ENCODE results near the gene CLIC4.

Gene CLIC4

GRCh38 chr1:24768873-24769605 lies 23.8 kb downstream of the CLIC4 start:
- H3K4me3 ChIP-seq (ENCODE audit: low read depth, low read length) = no peak overlapping the region
- TF ChIP-seq MYC (IDR thresholded peaks at IDR 0.05; ENCODE audit: low read depth, low read length) (no peak), CTCF (IDR thresholded peaks at IDR 0.05; ENCODE audit: low read depth, low read length) (no peak), MAX (IDR thresholded peaks at IDR 0.05; ENCODE audit: low read depth, low read length) (no peak), POLR2A (IDR thresholded peaks at IDR 0.05; ENCODE audit: extremely low read depth, insufficient read length) (no peak)
- DNase-seq (ENCODE audit: low read depth) = no peak

GRCh38 chr1:24769656-24770651 lies 24.7 kb downstream of the CLIC4 start:
- peak; percentile 52 for DNase-seq (ENCODE audit: low read depth)

GRCh38 chr1:24770881-24771280 lies 25.6 kb downstream of the CLIC4 start:
- no peak for DNase-seq (ENCODE audit: low read depth)
- no peak overlapping the region for H3K4me3 ChIP-seq (ENCODE audit: low read depth, low read length)
- TF ChIP-seq MYC (IDR thresholded peaks at IDR 0.05; ENCODE audit: low read depth, low read length) (no peak), POLR2A (IDR thresholded peaks at IDR 0.05; ENCODE audit: extremely low read depth, insufficient read length) (no peak), MAX (IDR thresholded peaks at IDR 0.05; ENCODE audit: low read depth, low read length) (no peak)

More at GRCh38 chr1:24769656-24770651, 24.7 kb downstream of the CLIC4 start:
- TF ChIP-seq MAX (IDR thresholded peaks at IDR 0.05; ENCODE audit: low read depth, low read length) = no peak
- TF ChIP-seq CTCF (IDR thresholded peaks at IDR 0.05; ENCODE audit: low read depth, low read length) = no peak
- TF ChIP-seq MYC (IDR thresholded peaks at IDR 0.05; ENCODE audit: low read depth, low read length) = no peak
- TF ChIP-seq POLR2A (IDR thresholded peaks at IDR 0.05; ENCODE audit: extremely low read depth, insufficient read length) = no peak
- no peak overlapping the region for H3K4me3 ChIP-seq (ENCODE audit: low read depth, low read length)

GRCh38 chr1:24771574-24771973 lies 26.3 kb downstream of the CLIC4 start:
- no peak overlapping the region for H3K4me3 ChIP-seq (ENCODE audit: low read depth, low read length)
- TF ChIP-seq MAX (IDR thresholded peaks at IDR 0.05; ENCODE audit: low read depth, low read length) (no peak), CTCF (IDR thresholded peaks at IDR 0.05; ENCODE audit: low read depth, low read length) (no peak), POLR2A (IDR thresholded peaks at IDR 0.05; ENCODE audit: extremely low read depth, insufficient read length) (no peak), MYC (IDR thresholded peaks at IDR 0.05; ENCODE audit: low read depth, low read length) (no peak)
- DNase-seq (ENCODE audit: low read depth) = peak; percentile 24

- no peak overlapping the region for H3K4me3 ChIP-seq (ENCODE audit: low read depth, low read length)
- TF ChIP-seq MYC (IDR thresholded peaks at IDR 0.05; ENCODE audit: low read depth, low read length) = no peak
- TF ChIP-seq CTCF (IDR thresholded peaks at IDR 0.05; ENCODE audit: low read depth, low read length) = no peak
- TF ChIP-seq POLR2A (IDR thresholded peaks at IDR 0.05; ENCODE audit: extremely low read depth, insufficient read length) = no peak
- TF ChIP-seq MAX (IDR thresholded peaks at IDR 0.05; ENCODE audit: low read depth, low read length) = no peak
- no peak for DNase-seq (ENCODE audit: low read depth)
Observed at GRCh38 chr1:24773618-24774017, 28.4 kb downstream of the CLIC4 start.

All from NB4 (cell line).